SK-N-SH (cell line): ENCODE data around the gene ATIC.

ENCODE experiments used
- CHD2 ChIP-seq: fragments of 150-350 bp; IDR thresholded peaks from 2 replicates; pipeline ENCODE4 v1.6.1; 2018; ENCODE audit warnings: low read length; ENCODE audit not compliant: partially characterized antibody
- CTCF ChIP-seq: fragments of 200-600 bp; sonication (generic); IDR thresholded peaks from 2 replicates; pipeline ENCODE4 v1.6.1; 2017; ENCODE audit warnings: antibody characterized with exemption, mild to moderate bottlenecking, moderate library complexity
- EP300 ChIP-seq, 2 experiments: IDR thresholded peaks; 2 replicates each; pipeline versions ENCODE4 v1.4.0 to v1.6.1; 2012; ENCODE audit warnings: borderline replicate concordance in 1 of 2, low read depth in 1 of 2, low read length in 1 of 2
- EZH2phosphoT487 ChIP-seq: fragments of 200-600 bp; sonication (generic); IDR thresholded peaks from 2 replicates; pipeline ENCODE4 v1.6.1; 2017; ENCODE audit warnings: low read depth, mixed run types, mild to moderate bottlenecking, antibody characterized with exemption, moderate library complexity, borderline replicate concordance
- GABPA ChIP-seq: IDR thresholded peaks from 2 replicates; pipeline ENCODE4 v1.4.0; 2012; ENCODE audit warnings: low read depth, mild to moderate bottlenecking
- JUND ChIP-seq: IDR thresholded peaks from 2 replicates; pipeline ENCODE4 v1.4.0; 2012
- MAX ChIP-seq: IDR thresholded peaks from 2 replicates; pipeline ENCODE4 v1.4.0; 2012; ENCODE audit warnings: low read depth
- RAD21 ChIP-seq: IDR thresholded peaks from 2 replicates; pipeline ENCODE4 v1.6.1; 2012; ENCODE audit warnings: mild to moderate bottlenecking, low read length
- REST ChIP-seq: IDR thresholded peaks from 2 replicates; pipeline ENCODE4 v1.6.1; 2012; ENCODE audit warnings: mild to moderate bottlenecking, low read depth, low read length, moderate library complexity
- TAF1 ChIP-seq: IDR thresholded peaks from 2 replicates; pipeline ENCODE4 v1.6.1; 2012; ENCODE audit warnings: low read depth, mild to moderate bottlenecking, low read length, moderate library complexity, borderline replicate concordance
- USF2 ChIP-seq: fragments of 150-350 bp; IDR thresholded peaks from 2 replicates; pipeline ENCODE4 v1.6.1; 2017; ENCODE audit warnings: antibody characterized with exemption, low read length, low read depth, borderline replicate concordance
- YY1 ChIP-seq: IDR thresholded peaks from 2 replicates; pipeline ENCODE4 v1.4.0; 2012; ENCODE audit warnings: low read depth, mild to moderate bottlenecking

- no peak for TF ChIP-seq GABPA
- TF ChIP-seq CTCF: no peak
- no peak for TF ChIP-seq YY1
- TF ChIP-seq MAX: no peak
- TF ChIP-seq CHD2: no peak
- TF ChIP-seq REST: no peak
- no peak for TF ChIP-seq EP300 (IDR thresholded peaks at IDR 0.05; ENCODE audit: borderline replicate concordance in 1 of 2, low read depth in 1 of 2, low read length in 1 of 2)
- no peak for TF ChIP-seq TAF1
- no peak for TF ChIP-seq USF2
- no peak for TF ChIP-seq JUND
- no peak for TF ChIP-seq RAD21
- no peak for TF ChIP-seq EZH2phosphoT487
Measured at GRCh38 chr2:215374642-215375466, 63.0 kb downstream of the ATIC start.
